NT2/D1 (cell line): ENCODE data around the gene HUNK.

Experiments used
- DNase-seq: peaks from one replicate; pipeline ENCODE4 v3.0.0-alpha.2; 2011; ENCODE audit warnings: low read depth, low spot score
- H3K27me3 ChIP-seq: 2 replicates; pipeline ENCODE4 v1.6.0; 2011; ENCODE audit warnings: mild to moderate bottlenecking; ENCODE audit not compliant: insufficient read length, insufficient read depth
- H3K36me3 ChIP-seq: 2 replicates; pipeline ENCODE4 v1.6.1; 2011; ENCODE audit warnings: mild to moderate bottlenecking, low read length, mixed read lengths; ENCODE audit not compliant: insufficient read depth, insufficient read length
- H3K4me1 ChIP-seq: 2 replicates; pipeline ENCODE4 v1.5.1; 2011; ENCODE audit not compliant: insufficient read depth, insufficient read length
- H3K4me3 ChIP-seq: 2 replicates; pipeline ENCODE4 v1.5.1; 2011; ENCODE audit warnings: low read depth; ENCODE audit not compliant: insufficient read length
- H3K9ac ChIP-seq: 2 replicates; pipeline ENCODE4 v1.6.0; 2011; ENCODE audit warnings: low read depth; ENCODE audit not compliant: insufficient read length
- H3K9me3 ChIP-seq: 2 replicates; pipeline ENCODE4 v1.5.1; 2011; ENCODE audit warnings: mild to moderate bottlenecking, low read length; ENCODE audit not compliant: insufficient read depth
- SUZ12 ChIP-seq: IDR thresholded peaks from 2 replicates; pipeline ENCODE4 v1.6.1; 2011; ENCODE audit not compliant: insufficient read length, insufficient read depth; ENCODE audit errors: extremely low read depth
- YY1 ChIP-seq: IDR thresholded peaks from 2 replicates; pipeline ENCODE4 v1.6.1; 2011; ENCODE audit not compliant: insufficient read length, insufficient read depth
- ZNF274 ChIP-seq: IDR thresholded peaks from 2 replicates; pipeline ENCODE4 v1.6.1; 2011; ENCODE audit warnings: mild to moderate bottlenecking, low read depth, low read length

Gene HUNK

DNA sequence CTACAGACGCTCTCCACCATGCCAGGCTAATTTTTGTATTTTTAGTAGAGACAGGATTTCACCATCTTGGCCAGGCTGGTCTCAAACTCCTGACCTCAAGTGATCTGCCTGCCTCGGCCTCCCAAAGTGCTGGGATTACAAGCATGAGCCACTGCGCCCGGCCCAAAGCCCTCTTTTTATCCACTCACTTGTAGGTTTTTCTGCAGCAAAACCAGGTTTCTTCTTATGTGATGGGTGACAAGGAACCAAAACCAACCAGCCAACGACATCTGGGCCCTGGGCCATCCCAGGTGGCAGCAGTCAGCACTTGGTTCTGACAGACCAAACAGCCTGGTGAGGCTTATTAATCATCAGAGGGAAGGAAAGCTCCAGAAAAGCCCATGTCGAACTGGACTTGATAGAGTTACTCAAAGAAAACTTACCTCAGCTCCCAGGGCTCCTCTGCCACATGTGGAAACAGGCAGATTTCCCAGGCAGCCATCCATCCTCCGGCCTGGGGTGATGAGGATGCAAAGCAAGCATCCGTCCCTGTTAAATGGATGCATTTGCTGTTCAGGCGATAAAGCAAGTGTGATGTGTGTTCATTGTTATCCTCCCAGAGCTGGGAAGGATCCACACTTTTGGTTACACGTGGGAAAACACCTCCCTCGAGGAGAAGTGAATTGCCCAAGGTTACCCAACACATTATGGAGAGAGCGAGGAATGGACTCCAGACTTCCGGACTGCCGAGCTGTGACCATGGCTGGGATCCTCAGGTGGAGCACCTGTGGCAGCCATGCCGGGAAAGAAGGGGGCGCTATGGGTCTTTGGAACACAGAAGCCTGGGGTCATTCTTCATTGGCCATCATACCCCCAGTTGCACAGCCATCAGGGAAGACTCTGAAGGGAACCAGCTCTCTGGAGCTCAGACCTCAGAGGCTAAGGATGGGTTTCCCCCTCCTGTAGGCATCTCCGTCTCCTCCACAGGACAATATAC lies 118.8 kb downstream of the HUNK start:
- Histone ChIP-seq H3K27me3 (no peaks in the 10 kb centered on the region), H3K4me1 (peaks cover 9% of the 10 kb centered on the region), H3K9ac (no peak overlapping the region), H3K4me3 (no peak overlapping the region), H3K9me3 (no peaks in the 10 kb centered on the region), H3K36me3 (peaks cover 53% of the 10 kb centered on the region)
- TF ChIP-seq ZNF274 (no peak), SUZ12 (no peak), YY1 (no peak)
- no peak for DNase-seq

GRCh38 chr21:31992391-31992790 lies 119.6 kb downstream of the HUNK start:
- TF ChIP-seq SUZ12 (no peak), ZNF274 (no peak), YY1 (no peak)
- no peaks in the 10 kb centered on the region for H3K9me3 ChIP-seq
- H3K27me3 ChIP-seq = no peaks in the 10 kb centered on the region
- H3K9ac ChIP-seq = no peak overlapping the region
- H3K36me3 ChIP-seq = peaks cover 54% of the 10 kb centered on the region
- no peak for DNase-seq
- no peak overlapping the region for H3K4me3 ChIP-seq
- peaks cover 6% of the 10 kb centered on the region for H3K4me1 ChIP-seq

- Histone ChIP-seq H3K9me3 (no peaks in the 10 kb centered on the region), H3K4me1 (peaks cover 6% of the 10 kb centered on the region), H3K27me3 (no peaks in the 10 kb centered on the region), H3K4me3 (no peak overlapping the region), H3K9ac (no peak overlapping the region), H3K36me3 (peaks cover 69% of the 10 kb centered on the region)
- DNase-seq = no peak
- TF ChIP-seq YY1 (no peak), ZNF274 (no peak), SUZ12 (no peak)
These were observed 121.3 kb downstream of the HUNK start for GRCh38 chr21:31993826-31994825.

GRCh38 chr21:31997191-31997590 lies 124.4 kb downstream of the HUNK start:
- no peaks in the 10 kb centered on the region for H3K9me3 ChIP-seq
- TF ChIP-seq ZNF274 (no peak), YY1 (no peak), SUZ12 (no peak)
- peaks cover 79% of the 10 kb centered on the region for H3K36me3 ChIP-seq

GRCh38 chr21:31999810-32000468 lies 127.1 kb downstream of the HUNK start:
- Histone ChIP-seq H3K4me1 (no peaks in the 10 kb centered on the region), H3K36me3 (peaks cover 71% of the 10 kb centered on the region), H3K9ac (no peak overlapping the region), H3K9me3 (no peaks in the 10 kb centered on the region), H3K27me3 (no peaks in the 10 kb centered on the region), H3K4me3 (no peak overlapping the region)
- TF ChIP-seq ZNF274 (no peak), SUZ12 (no peak), YY1 (no peak)
- DNase-seq = no peak

More at GRCh38 chr21:31997191-31997590, 124.4 kb downstream of the HUNK start:
- Histone ChIP-seq H3K9ac (no peak overlapping the region), H3K4me1 (peaks cover 6% of the 10 kb centered on the region), H3K4me3 (no peak overlapping the region), H3K27me3 (no peaks in the 10 kb centered on the region)
- DNase-seq = no peak

DNA sequence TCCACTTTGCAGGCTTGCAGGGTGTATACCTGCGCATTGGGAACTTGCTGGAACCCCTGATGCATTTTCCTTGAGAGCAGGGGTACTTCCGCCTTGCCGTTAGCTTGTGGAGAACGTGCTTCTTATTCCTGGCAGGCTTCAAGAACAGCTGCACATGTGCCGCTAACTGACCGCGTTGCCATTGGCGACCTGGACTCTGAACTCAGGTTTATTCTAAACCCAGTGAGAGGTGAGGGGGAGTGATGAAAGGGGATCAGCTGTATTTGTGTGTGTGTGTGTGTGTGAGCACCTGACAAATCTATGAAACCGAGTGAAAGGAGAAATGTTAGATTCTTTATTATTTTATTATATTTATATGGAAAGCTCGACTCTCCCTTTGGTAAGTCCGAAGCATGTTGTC lies 128.6 kb downstream of the HUNK start:
- TF ChIP-seq YY1 (no peak), SUZ12 (no peak), ZNF274 (no peak)
- Histone ChIP-seq H3K9me3 (no peaks in the 10 kb centered on the region), H3K36me3 (peaks cover 57% of the 10 kb centered on the region), H3K9ac (no peak overlapping the region), H3K4me1 (no peaks in the 10 kb centered on the region), H3K4me3 (no peak overlapping the region), H3K27me3 (no peaks in the 10 kb centered on the region)
- DNase-seq = no peak
